ENCODE results near the gene ZFAND4. TPM values are rescaled to one million over a fixed set of nuclear protein-coding genes. Genes with fewer than 3 reads are reported as not detected.
"Not testable (repeated sequence)": the region's sequence is repeated elsewhere in the genome, so short reads cannot be mapped to it uniquely, and the experiment has no call there.

Gene ZFAND4
- total and polyA plus RNA-seq, 2 donors (not counting 1 experiment from before 2014, with no cell fraction given), result 2.5 to 9.6 TPM

DNA sequence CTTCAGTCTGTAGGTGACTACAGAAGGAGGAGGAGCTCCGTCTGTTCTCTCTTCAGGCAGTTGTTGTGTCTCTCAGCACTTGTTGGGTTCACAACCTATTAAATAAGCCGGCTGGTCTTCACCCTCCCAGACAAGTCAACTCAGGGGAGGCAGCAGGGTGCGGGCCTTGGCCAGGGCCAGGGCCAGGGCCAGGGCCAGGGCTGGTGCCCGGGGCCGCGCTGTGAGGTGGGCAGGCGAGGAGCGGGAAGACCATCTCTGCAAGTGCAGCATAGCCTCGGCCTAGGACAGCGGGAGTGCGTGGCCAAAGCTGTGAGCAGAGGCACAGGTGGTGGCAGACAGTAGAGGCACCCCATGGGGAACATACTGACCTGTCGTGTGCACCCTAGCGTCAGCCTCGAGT, 5.9 kb upstream of the ZFAND4 start:
- H3K36me3 ChIP-seq (ENCODE audit: control insufficient read depth, insufficient read depth, low read length); H3K79me2 ChIP-seq (ENCODE audit: control insufficient read depth, insufficient read depth, low read length); H2AFZ ChIP-seq (ENCODE audit: low read length); H3K9me3 ChIP-seq (ENCODE audit: control insufficient read depth, insufficient read depth, low read depth, low read length); H3K27me3 ChIP-seq (ENCODE audit: control insufficient read depth, insufficient read depth, low read length); H3K4me2 ChIP-seq (ENCODE audit: extremely low read depth, insufficient read depth, low read length); H4K20me1 ChIP-seq (ENCODE audit: control insufficient read depth, extremely low read depth, insufficient read depth, low read length); H3K27ac ChIP-seq (ENCODE audit: insufficient read depth, low read length); H3K4me3 ChIP-seq (replicated peaks in 1 of 4; ENCODE audit: control extremely low read depth in 1 of 4, insufficient read depth in 1 of 4, low read depth in 3 of 4, low read length in 4 of 4); H3K9ac ChIP-seq (ENCODE audit: insufficient read depth, low read length); H3K4me1 ChIP-seq (ENCODE audit: control insufficient read depth, extremely low read depth, insufficient read depth, low read length); DNase-seq (ENCODE audit: low read depth in 2 of 2): not testable (repeated sequence)

GRCh38 chr10:45675388-45675787, 2.8 kb upstream of the ZFAND4 start:
- Histone ChIP-seq H3K79me2 (ENCODE audit: control insufficient read depth, insufficient read depth, low read length) (no peaks in the 10 kb centered on the region), H3K9me3 (ENCODE audit: control insufficient read depth, insufficient read depth, low read depth, low read length) (no peaks in the 10 kb centered on the region), H4K20me1 (ENCODE audit: control insufficient read depth, extremely low read depth, insufficient read depth, low read length) (no peaks in the 10 kb centered on the region), H3K36me3 (ENCODE audit: control insufficient read depth, insufficient read depth, low read length) (no peaks in the 10 kb centered on the region), H3K4me3 (replicated peaks in 1 of 4; ENCODE audit: control extremely low read depth in 1 of 4, insufficient read depth in 1 of 4, low read depth in 3 of 4, low read length in 4 of 4) (no peak overlapping the region), H3K9ac (ENCODE audit: insufficient read depth, low read length) (no peak overlapping the region), H3K27ac (ENCODE audit: insufficient read depth, low read length) (no peak overlapping the region), H3K27me3 (ENCODE audit: control insufficient read depth, insufficient read depth, low read length) (no peaks in the 10 kb centered on the region), H3K4me2 (ENCODE audit: extremely low read depth, insufficient read depth, low read length) (no peak overlapping the region), H3K4me1 (ENCODE audit: control insufficient read depth, extremely low read depth, insufficient read depth, low read length) (no peaks in the 10 kb centered on the region), H2AFZ (ENCODE audit: low read length) (no peak overlapping the region)
- TF ChIP-seq, protein P1, sequence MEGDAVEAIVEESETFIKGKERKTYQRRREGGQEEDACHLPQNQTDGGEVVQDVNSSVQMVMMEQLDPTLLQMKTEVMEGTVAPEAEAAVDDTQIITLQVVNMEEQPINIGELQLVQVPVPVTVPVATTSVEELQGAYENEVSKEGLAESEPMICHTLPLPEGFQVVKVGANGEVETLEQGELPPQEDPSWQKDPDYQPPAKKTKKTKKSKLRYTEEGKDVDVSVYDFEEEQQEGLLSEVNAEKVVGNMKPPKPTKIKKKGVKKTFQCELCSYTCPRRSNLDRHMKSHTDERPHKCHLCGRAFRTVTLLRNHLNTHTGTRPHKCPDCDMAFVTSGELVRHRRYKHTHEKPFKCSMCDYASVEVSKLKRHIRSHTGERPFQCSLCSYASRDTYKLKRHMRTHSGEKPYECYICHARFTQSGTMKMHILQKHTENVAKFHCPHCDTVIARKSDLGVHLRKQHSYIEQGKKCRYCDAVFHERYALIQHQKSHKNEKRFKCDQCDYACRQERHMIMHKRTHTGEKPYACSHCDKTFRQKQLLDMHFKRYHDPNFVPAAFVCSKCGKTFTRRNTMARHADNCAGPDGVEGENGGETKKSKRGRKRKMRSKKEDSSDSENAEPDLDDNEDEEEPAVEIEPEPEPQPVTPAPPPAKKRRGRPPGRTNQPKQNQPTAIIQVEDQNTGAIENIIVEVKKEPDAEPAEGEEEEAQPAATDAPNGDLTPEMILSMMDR (conservative IDR thresholded peaks at IDR 0.05 in 1 of 2, IDR thresholded peaks at IDR 0.05 in 1 of 2; ENCODE audit: low read depth in 1 of 2, low read length in 2 of 2), result no peak
- TF ChIP-seq EZH2 (IDR thresholded peaks at IDR 0.05; ENCODE audit: low read length, missing control alignments), result no peak
- DNase-seq (ENCODE audit: low read depth in 2 of 2), result no peak

- no peaks in the 10 kb centered on the region for H3K4me1 ChIP-seq (ENCODE audit: control insufficient read depth, extremely low read depth, insufficient read depth, low read length)
- TF ChIP-seq, protein P1 (conservative IDR thresholded peaks at IDR 0.05 in 1 of 2, IDR thresholded peaks at IDR 0.05 in 1 of 2; ENCODE audit: low read depth in 1 of 2, low read length in 2 of 2), result no peak
- TF ChIP-seq EZH2 (IDR thresholded peaks at IDR 0.05; ENCODE audit: low read length, missing control alignments), result no peak
- peak overlapping the region; percentile 27 for H2AFZ ChIP-seq (ENCODE audit: low read length)
- H3K79me2 ChIP-seq (ENCODE audit: control insufficient read depth, insufficient read depth, low read length), result no peaks in the 10 kb centered on the region
- DNase-seq (ENCODE audit: low read depth in 2 of 2), result peak in 1 of 2 donors; percentile 5
- H3K27me3 ChIP-seq (ENCODE audit: control insufficient read depth, insufficient read depth, low read length), result no peaks in the 10 kb centered on the region
- H4K20me1 ChIP-seq (ENCODE audit: control insufficient read depth, extremely low read depth, insufficient read depth, low read length), result no peaks in the 10 kb centered on the region
- H3K27ac ChIP-seq (ENCODE audit: insufficient read depth, low read length), result peak overlapping the region; percentile 33
- H3K4me3 ChIP-seq (replicated peaks in 1 of 4; ENCODE audit: control extremely low read depth in 1 of 4, insufficient read depth in 1 of 4, low read depth in 3 of 4, low read length in 4 of 4), result peak overlapping the region in 2 of 4 experiments; percentile 42 to 79
- no peak overlapping the region for H3K9ac ChIP-seq (ENCODE audit: insufficient read depth, low read length)
- H3K9me3 ChIP-seq (ENCODE audit: control insufficient read depth, insufficient read depth, low read depth, low read length), result no peaks in the 10 kb centered on the region
- peak overlapping the region; percentile 21 for H3K4me2 ChIP-seq (ENCODE audit: extremely low read depth, insufficient read depth, low read length)
- H3K36me3 ChIP-seq (ENCODE audit: control insufficient read depth, insufficient read depth, low read length), result no peaks in the 10 kb centered on the region
Measured at GRCh38 chr10:45673074-45673648, 589 bp upstream of the ZFAND4 start.

GRCh38 chr10:45671300-45671699, 1.3 kb downstream of the ZFAND4 start:
- H4K20me1 ChIP-seq (ENCODE audit: control insufficient read depth, extremely low read depth, insufficient read depth, low read length); DNase-seq (ENCODE audit: low read depth in 2 of 2); H2AFZ ChIP-seq (ENCODE audit: low read length); H3K4me1 ChIP-seq (ENCODE audit: control insufficient read depth, extremely low read depth, insufficient read depth, low read length); H3K4me2 ChIP-seq (ENCODE audit: extremely low read depth, insufficient read depth, low read length); H3K9me3 ChIP-seq (ENCODE audit: control insufficient read depth, insufficient read depth, low read depth, low read length); H3K79me2 ChIP-seq (ENCODE audit: control insufficient read depth, insufficient read depth, low read length); H3K9ac ChIP-seq (ENCODE audit: insufficient read depth, low read length); H3K27ac ChIP-seq (ENCODE audit: insufficient read depth, low read length); H3K27me3 ChIP-seq (ENCODE audit: control insufficient read depth, insufficient read depth, low read length); H3K36me3 ChIP-seq (ENCODE audit: control insufficient read depth, insufficient read depth, low read length): not testable (repeated sequence)
- peak overlapping the region in 2 of 4 experiments; percentile 79 to 93 for H3K4me3 ChIP-seq (replicated peaks in 1 of 4; ENCODE audit: control extremely low read depth in 1 of 4, insufficient read depth in 1 of 4, low read depth in 3 of 4, low read length in 4 of 4)

GRCh38 chr10:45669897-45670296, 2.7 kb downstream of the ZFAND4 start:
- not testable (repeated sequence) for H3K9ac ChIP-seq (ENCODE audit: insufficient read depth, low read length); H2AFZ ChIP-seq (ENCODE audit: low read length); H3K4me1 ChIP-seq (ENCODE audit: control insufficient read depth, extremely low read depth, insufficient read depth, low read length); H3K36me3 ChIP-seq (ENCODE audit: control insufficient read depth, insufficient read depth, low read length); H3K4me3 ChIP-seq (replicated peaks in 1 of 4; ENCODE audit: control extremely low read depth in 1 of 4, insufficient read depth in 1 of 4, low read depth in 3 of 4, low read length in 4 of 4); H3K9me3 ChIP-seq (ENCODE audit: control insufficient read depth, insufficient read depth, low read depth, low read length); DNase-seq (ENCODE audit: low read depth in 2 of 2); H3K4me2 ChIP-seq (ENCODE audit: extremely low read depth, insufficient read depth, low read length); H3K27me3 ChIP-seq (ENCODE audit: control insufficient read depth, insufficient read depth, low read length); H3K79me2 ChIP-seq (ENCODE audit: control insufficient read depth, insufficient read depth, low read length); H4K20me1 ChIP-seq (ENCODE audit: control insufficient read depth, extremely low read depth, insufficient read depth, low read length); H3K27ac ChIP-seq (ENCODE audit: insufficient read depth, low read length)

Measured in fibroblast of lung (primary cell).